NCI-H446 treated with DMSO at 0.1 percent for 48 hours (cell line): ENCODE data around the gene LPAR1.
"Not testable (repeated sequence)": the region's sequence is repeated elsewhere in the genome, so short reads cannot be mapped to it uniquely, and the experiment has no call there.

Source experiments
- DNase-seq: peaks from one replicate; lab custom pipeline; 2025; lab: John Stamatoyannopoulos, UW

LPAR1 gene

GRCh38 chr9:110872920-110873319, 165.3 kb downstream of the LPAR1 start:
- DNase-seq, result no peak

GRCh38 chr9:110871736-110872135, 166.5 kb downstream of the LPAR1 start:
- DNase-seq, result no peak

- no peak for DNase-seq
These were observed 168.3 kb downstream of the LPAR1 start for GRCh38 chr9:110869931-110870330.

- DNase-seq, result no peak
These were observed 174.3 kb downstream of the LPAR1 start for GRCh38 chr9:110864011-110864410.

- not testable (repeated sequence) for DNase-seq
These were observed 176.7 kb downstream of the LPAR1 start for GRCh38 chr9:110861370-110862110.

- no peak for DNase-seq
These were observed 181.5 kb downstream of the LPAR1 start for GRCh38 chr9:110856772-110857171.

GRCh38 chr9:110850401-110851135, 187.7 kb downstream of the LPAR1 start:
- no peak for DNase-seq

- no peak for DNase-seq
These were observed 190.6 kb downstream of the LPAR1 start for GRCh38 chr9:110847671-110848070.

- no peak for DNase-seq
These were observed 192.1 kb downstream of the LPAR1 start for GRCh38 chr9:110846215-110846614.

- no peak for DNase-seq
These were observed 194.1 kb downstream of the LPAR1 start for GRCh38 chr9:110844121-110844520.

GRCh38 chr9:110842986-110843385, 195.3 kb downstream of the LPAR1 start:
- DNase-seq, result no peak

- no peak for DNase-seq
These were observed 196.1 kb downstream of the LPAR1 start for GRCh38 chr9:110842169-110842568.

GRCh38 chr9:110837401-110838005, 200.8 kb downstream of the LPAR1 start:
- no peak for DNase-seq

- DNase-seq, result no peak
These were observed 202.4 kb downstream of the LPAR1 start for GRCh38 chr9:110835859-110836271.

GRCh38 chr9:110835404-110835803, 202.9 kb downstream of the LPAR1 start:
- DNase-seq, result no peak

GRCh38 chr9:110832926-110833325, 205.3 kb downstream of the LPAR1 start:
- DNase-seq, result no peak

- no peak for DNase-seq
These were observed 207.8 kb downstream of the LPAR1 start for GRCh38 chr9:110830495-110830894.

GRCh38 chr9:110828264-110828663, 210.0 kb downstream of the LPAR1 start:
- no peak for DNase-seq

- DNase-seq, result not testable (repeated sequence)
These were observed 211.9 kb downstream of the LPAR1 start for GRCh38 chr9:110826400-110826799.

GRCh38 chr9:110825950-110826349, 212.3 kb downstream of the LPAR1 start:
- DNase-seq, result no peak

- DNase-seq, result not testable (repeated sequence)
These were observed 213.1 kb downstream of the LPAR1 start for GRCh38 chr9:110825129-110825528.
